Keratinocyte (primary cell): ENCODE data around the gene HPN. TPM values are rescaled to one million over a fixed set of nuclear protein-coding genes. Genes with fewer than 3 reads are reported as not detected.

ENCODE experiments used
- DNase-seq: peaks from one replicate; pipeline ENCODE4 v3.0.0-alpha.2; 2011; ENCODE audit warnings: low read depth, missing footprints, low spot score
- FAIRE-seq: peaks from 2 replicates; lab custom pipeline; 2011; peaks lifted over from hg19 to GRCh38; lab: Jason Lieb, UNC
- H2AFZ ChIP-seq: 2 replicates; pipeline ENCODE4 v1.6.0; 2012; ENCODE audit warnings: low read length, control low read depth, inconsistent platforms; ENCODE audit not compliant: control insufficient read depth
- H3K27ac ChIP-seq: 2 replicates; pipeline ENCODE4 v1.5.1; 2011; ENCODE audit warnings: low read length; ENCODE audit not compliant: control insufficient read depth, insufficient read depth
- H3K27me3 ChIP-seq: 3 replicates; pipeline ENCODE4 v1.6.0; 2011; ENCODE audit warnings: low read length; ENCODE audit not compliant: control insufficient read depth, insufficient read depth; ENCODE audit errors: extremely low read depth
- H3K36me3 ChIP-seq, 2 experiments: 2 replicates in 1 of 2; 3 replicates in 1 of 2; pipeline ENCODE4 v1.5.1; 2011; ENCODE audit warnings: low read length in 2 of 2, mild to moderate bottlenecking in 1 of 2; ENCODE audit not compliant: control insufficient read depth in 2 of 2, insufficient read depth in 2 of 2; ENCODE audit errors: extremely low read depth in 1 of 2
- H3K4me1 ChIP-seq: 3 replicates; pipeline ENCODE4 v1.5.1; 2011; ENCODE audit warnings: low read length; ENCODE audit not compliant: control insufficient read depth, insufficient read depth; ENCODE audit errors: extremely low read depth
- H3K4me2 ChIP-seq: 3 replicates; pipeline ENCODE4 v1.6.0; 2011; ENCODE audit warnings: low read depth, low read length; ENCODE audit not compliant: control insufficient read depth, insufficient read depth; ENCODE audit errors: extremely low read depth
- H3K4me3 ChIP-seq, 3 experiments: fragments of 200-600 bp in 1 of 3; sonication (generic) in 1 of 3; 2 replicates in 2 of 3; 3 replicates in 1 of 3; pipeline ENCODE4 v1.5.1; 2011 to 2016; ENCODE audit warnings: low read length in 3 of 3, mild to moderate bottlenecking in 3 of 3, control low read depth in 2 of 3, inconsistent platforms in 1 of 3, low read depth in 1 of 3, mixed read lengths in 1 of 3, mixed run types in 1 of 3, moderate library complexity in 1 of 3; ENCODE audit not compliant: control insufficient read depth in 2 of 3, insufficient read depth in 2 of 3; ENCODE audit errors: extremely low read depth in 1 of 3
- H3K79me2 ChIP-seq: 2 replicates; pipeline ENCODE4 v1.6.0; 2012; ENCODE audit warnings: low read length; ENCODE audit not compliant: control insufficient read depth, insufficient read depth
- H3K9ac ChIP-seq: 3 replicates; pipeline ENCODE4 v1.6.0; 2011; ENCODE audit warnings: low read length; ENCODE audit not compliant: control insufficient read depth, insufficient read depth; ENCODE audit errors: extremely low read depth
- H3K9me1 ChIP-seq: 3 replicates; pipeline ENCODE4 v1.6.0; 2011; ENCODE audit warnings: low read length; ENCODE audit not compliant: control insufficient read depth, insufficient read depth; ENCODE audit errors: extremely low read depth
- H3K9me3 ChIP-seq: 2 replicates; pipeline ENCODE4 v1.5.1; 2012; ENCODE audit warnings: low read depth, low read length; ENCODE audit not compliant: control insufficient read depth
- H4K20me1 ChIP-seq: 3 replicates; pipeline ENCODE4 v1.6.0; 2011; ENCODE audit warnings: low read length; ENCODE audit not compliant: control insufficient read depth, insufficient read depth; ENCODE audit errors: extremely low read depth
- EZH2 ChIP-seq: IDR thresholded peaks from one replicate; pipeline ENCODE4 v1.6.1; 2012; ENCODE audit warnings: inconsistent platforms, mild to moderate bottlenecking, low read length, moderate library complexity
- dilution Hi-C: fragments of 300-500 bp; cut with MboI; formaldehyde crosslinking; loops from one replicate; pipeline ENCODE4 v1.7.0; 2020; ENCODE audit warnings: low sequenced_read_pairs; ENCODE audit not compliant: extremely low pct_ligation_motif_present
- polyA plus RNA-seq, 5 experiments: library from polyadenylated mRNA; depleted of rRNA in 3 of 5; stranded (reverse) in 3 of 5; stranded (forward) in 1 of 5; unstranded in 1 of 5; fragments of >200 nt; gene quantifications; 1 replicate in 1 of 5; 2 replicates in 3 of 5; 3 replicates in 1 of 5; pipeline versions ENCODE4 v1.2.1 to v1.2.3, GENCODE V29; 2011 to 2012; ENCODE audit warnings: missing spikeins in 2 of 5, low read depth in 1 of 5, low replicate concordance in 1 of 5
- TF ChIP-seq, protein P1 (sequence below), 3 experiments: IDR thresholded peaks in 1 of 3; conservative IDR thresholded peaks in 1 of 3; optimal IDR thresholded peaks in 1 of 3; 2 replicates in 2 of 3; 3 replicates in 1 of 3; pipeline versions ENCODE3 to v1.5.1; 2011; ENCODE audit warnings: low read length in 3 of 3, mild to moderate bottlenecking in 3 of 3, moderate library complexity in 2 of 3, control low read depth in 1 of 3, inconsistent platforms in 1 of 3; ENCODE audit not compliant: insufficient read depth in 2 of 3; ENCODE audit errors: extremely low read depth in 1 of 3

Gene HPN
- polyA plus RNA-seq, 1 donor (not counting 4 experiments of a cell fraction or from before 2014, with no cell fraction given) = not detected

GRCh38 chr19:35046461-35046860 lies 4.9 kb downstream of the HPN start:
- dilution Hi-C loops = no loop called here
- Histone ChIP-seq H3K4me1 (no peaks in the 10 kb centered on the region), H3K9ac (no peak overlapping the region), H3K27ac (no peak overlapping the region), H3K9me3 (no peaks in the 10 kb centered on the region), H3K9me1 (no peaks in the 10 kb centered on the region), H3K36me3 (no peaks in the 10 kb centered on the region), H3K79me2 (no peaks in the 10 kb centered on the region), H3K27me3 (no peaks in the 10 kb centered on the region), H2AFZ (no peak overlapping the region), H3K4me2 (no peak overlapping the region), H3K4me3 (no peak overlapping the region), H4K20me1 (no peaks in the 10 kb centered on the region)
- no peak for FAIRE-seq
- no peak for DNase-seq
- TF ChIP-seq EZH2 = no peak
- TF ChIP-seq, protein P1, sequence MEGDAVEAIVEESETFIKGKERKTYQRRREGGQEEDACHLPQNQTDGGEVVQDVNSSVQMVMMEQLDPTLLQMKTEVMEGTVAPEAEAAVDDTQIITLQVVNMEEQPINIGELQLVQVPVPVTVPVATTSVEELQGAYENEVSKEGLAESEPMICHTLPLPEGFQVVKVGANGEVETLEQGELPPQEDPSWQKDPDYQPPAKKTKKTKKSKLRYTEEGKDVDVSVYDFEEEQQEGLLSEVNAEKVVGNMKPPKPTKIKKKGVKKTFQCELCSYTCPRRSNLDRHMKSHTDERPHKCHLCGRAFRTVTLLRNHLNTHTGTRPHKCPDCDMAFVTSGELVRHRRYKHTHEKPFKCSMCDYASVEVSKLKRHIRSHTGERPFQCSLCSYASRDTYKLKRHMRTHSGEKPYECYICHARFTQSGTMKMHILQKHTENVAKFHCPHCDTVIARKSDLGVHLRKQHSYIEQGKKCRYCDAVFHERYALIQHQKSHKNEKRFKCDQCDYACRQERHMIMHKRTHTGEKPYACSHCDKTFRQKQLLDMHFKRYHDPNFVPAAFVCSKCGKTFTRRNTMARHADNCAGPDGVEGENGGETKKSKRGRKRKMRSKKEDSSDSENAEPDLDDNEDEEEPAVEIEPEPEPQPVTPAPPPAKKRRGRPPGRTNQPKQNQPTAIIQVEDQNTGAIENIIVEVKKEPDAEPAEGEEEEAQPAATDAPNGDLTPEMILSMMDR (optimal IDR thresholded peaks at IDR 0.05 in 1 of 3, IDR thresholded peaks at IDR 0.05 in 1 of 3, conservative IDR thresholded peaks at IDR 0.05 in 1 of 3; ENCODE audit: extremely low read depth in 1 of 3, insufficient read depth in 2 of 3, low read length in 3 of 3) = no peak

GRCh38 chr19:35048911-35049411 lies 7.4 kb downstream of the HPN start:
- FAIRE-seq (no peak), DNase-seq (no peak)
- TF ChIP-seq EZH2 = no peak
- TF ChIP-seq, protein P1 (optimal IDR thresholded peaks at IDR 0.05 in 1 of 3, IDR thresholded peaks at IDR 0.05 in 1 of 3, conservative IDR thresholded peaks at IDR 0.05 in 1 of 3; ENCODE audit: extremely low read depth in 1 of 3, insufficient read depth in 2 of 3, low read length in 3 of 3) = no peak
- Histone ChIP-seq H3K4me1 (no peaks in the 10 kb centered on the region), H3K9me3 (no peaks in the 10 kb centered on the region), H3K9me1 (no peaks in the 10 kb centered on the region), H3K79me2 (no peaks in the 10 kb centered on the region), H4K20me1 (no peaks in the 10 kb centered on the region), H2AFZ (no peak overlapping the region), H3K27me3 (no peaks in the 10 kb centered on the region), H3K4me2 (no peak overlapping the region), H3K36me3 (no peaks in the 10 kb centered on the region), H3K9ac (no peak overlapping the region), H3K4me3 (no peak overlapping the region), H3K27ac (no peak overlapping the region)
- dilution Hi-C loops = no loop called here
